Left cardiac atrium (tissue), 4 donors: ENCODE results near the gene ADAM19. TPM values are rescaled to one million over a fixed set of nuclear protein-coding genes. Genes with fewer than 3 reads are reported as not detected.
"Not testable (repeated sequence)": the region's sequence is repeated elsewhere in the genome, so short reads cannot be mapped to it uniquely, and the experiment has no call there.

Experiments used
- ATAC-seq, 2 donors: fragments of 200-7000 bp; cut with Tn5 transposase; one replicate each; pipeline ENCODE4 v1.9.1; 2020; ENCODE audit warnings: mild to moderate bottlenecking in 2 of 2, moderate library complexity in 2 of 2
- DNase-seq: peaks from one replicate; pipeline ENCODE4 v3.0.0-alpha.2; 2020
- intact Hi-C, 2 donors: fragments of 100-400 bp; cut with DNase I; formaldehyde crosslinking; loops; one replicate each; pipeline versions ENCODE4 v1.14.1 to v1.15.1; 2022 to 2023
- total RNA-seq, 2 donors: library from RNA; stranded (reverse); fragmentation: NEBNext Ultra II Directional; extraction: Animal tissue kit (Norgen Biotek cat#: 25700); gene quantifications; one replicate each; pipeline ENCODE4 v1.2.1, GENCODE V29; 2021
- donor health status: DM: no; HTN: yes; CAD: no.
- donor health status: DM: no; HTN: yes; CAD: no; lungs with severe emphysema.
- donor health status: DM: yes; HTN: yes; CAD: no.
- donor health status: Dilated cardiomyopathy.

ADAM19 gene
- total RNA-seq, 2 donors from 2014 or later: 19.0 to 57.5 TPM

GRCh38 chr5:157506066-157506590, 69.4 kb downstream of the ADAM19 start:
- DNase-seq: no peak
- intact Hi-C loops: no loop called here
- peak in 1 of 2 donors; percentile 13 for ATAC-seq

GRCh38 chr5:157505496-157505895, 70.1 kb downstream of the ADAM19 start:
- DNase-seq (no peak), ATAC-seq (no peak)
- intact Hi-C loops: no loop called here

- DNase-seq: no peak
- intact Hi-C loops: no loop called here
- no peak for ATAC-seq
Observed at GRCh38 chr5:157504053-157504452, 71.5 kb downstream of the ADAM19 start.

- intact Hi-C loops: no loop called here
- DNase-seq (no peak), ATAC-seq (peak in 1 of 2 donors; percentile 26)
Observed at GRCh38 chr5:157502143-157502647, 73.4 kb downstream of the ADAM19 start.

GRCh38 chr5:157497875-157498611, 77.5 kb downstream of the ADAM19 start:
- no peak for ATAC-seq
- intact Hi-C loops: no loop called here
- DNase-seq: no peak

- intact Hi-C loops: no loop called here
- ATAC-seq: peak in 1 of 2 donors; percentile 8
- no peak for DNase-seq
Observed at GRCh38 chr5:157496864-157497263, 78.7 kb downstream of the ADAM19 start.

GRCh38 chr5:157494178-157494832, 81.3 kb downstream of the ADAM19 start:
- intact Hi-C loops: no loop called here
- no peak for DNase-seq
- ATAC-seq: peak in 1 of 2 donors; percentile 15

- DNase-seq (no peak), ATAC-seq (no peak)
- intact Hi-C loops: no loop called here
Observed at GRCh38 chr5:157492886-157493285, 82.7 kb downstream of the ADAM19 start.

- no peak for ATAC-seq
- intact Hi-C loops: no loop called here
- DNase-seq: no peak
Observed at GRCh38 chr5:157491471-157491995, 84.0 kb downstream of the ADAM19 start.

- no peak for ATAC-seq
Observed at GRCh38 chr5:157487358-157487757, 88.2 kb downstream of the ADAM19 start.

GRCh38 chr5:157486861-157487260, 88.7 kb downstream of the ADAM19 start:
- no peak for ATAC-seq
- DNase-seq: no peak
- intact Hi-C loops: no loop called here

More at GRCh38 chr5:157487358-157487757, 88.2 kb downstream of the ADAM19 start:
- no peak for DNase-seq
- intact Hi-C loops: no loop called here

- ATAC-seq: peak; percentile 9 to 13
- DNase-seq: no peak
- intact Hi-C loops: no loop called here
Observed at GRCh38 chr5:157486221-157486681, 89.3 kb downstream of the ADAM19 start.

GRCh38 chr5:157485811-157486210, 89.8 kb downstream of the ADAM19 start:
- no peak for DNase-seq
- ATAC-seq: no peak
- intact Hi-C loops: no loop called here

GRCh38 chr5:157485340-157485739, 90.2 kb downstream of the ADAM19 start:
- intact Hi-C loops: no loop called here
- DNase-seq: no peak
- ATAC-seq: no peak

- DNase-seq (peak; percentile 53), ATAC-seq (peak; percentile 58 to 84)
- intact Hi-C loops: no loop called here
Observed at GRCh38 chr5:157484768-157485167, 90.8 kb downstream of the ADAM19 start.

GRCh38 chr5:157482702-157483101, 92.9 kb downstream of the ADAM19 start:
- DNase-seq, intact Hi-C loops, ATAC-seq: not testable (repeated sequence)

- intact Hi-C loops: no loop called here
- DNase-seq: no peak
- ATAC-seq: no peak
Observed at GRCh38 chr5:157481666-157482065, 93.9 kb downstream of the ADAM19 start.

GRCh38 chr5:157481265-157481664, 94.3 kb downstream of the ADAM19 start:
- ATAC-seq: no peak
- intact Hi-C loops: no loop called here

GRCh38 chr5:157479612-157480510, 95.7 kb downstream of the ADAM19 start:
- ATAC-seq (no peak), DNase-seq (no peak)
- intact Hi-C loops: loop anchor here in 1 of 2 donors (5.0 kb wide), 2 partner anchors 113 to 153 kb away; no protein-coding TSS in a partner anchor

More at GRCh38 chr5:157481265-157481664, 94.3 kb downstream of the ADAM19 start:
- DNase-seq: no peak
